Endothelial cell of umbilical vein (primary cell): ENCODE results near the gene CCK.

Experiments
- EZH2 ChIP-seq: IDR thresholded peaks from 2 replicates; pipeline ENCODE4 v1.6.1; 2012; ENCODE audit warnings: borderline replicate concordance, low read depth, mild to moderate bottlenecking, moderate library complexity, low read length, inconsistent platforms; ENCODE audit not compliant: severe bottlenecking
- FOS ChIP-seq: IDR thresholded peaks from 2 replicates; pipeline ENCODE4 v1.6.1; 2011; ENCODE audit warnings: mild to moderate bottlenecking, low read length, moderate library complexity, borderline replicate concordance; ENCODE audit not compliant: insufficient read depth
- MAX ChIP-seq: IDR thresholded peaks from 2 replicates; pipeline ENCODE4 v1.6.1; 2011; ENCODE audit not compliant: insufficient read depth, insufficient read length
- MYC ChIP-seq: IDR thresholded peaks from one replicate; pipeline ENCODE4 v1.6.1; 2011; ENCODE audit warnings: mild to moderate bottlenecking, low read depth, low read length
- POLR2A ChIP-seq: IDR thresholded peaks from 2 replicates; pipeline ENCODE4 v1.6.1; 2012; ENCODE audit warnings: low read depth, mild to moderate bottlenecking, control low read depth, low read length
- POLR2AphosphoS5 ChIP-seq: IDR thresholded peaks from 2 replicates; pipeline ENCODE4 v1.6.1; 2012; ENCODE audit warnings: low read depth, mild to moderate bottlenecking, control low read depth, low read length, moderate library complexity; ENCODE audit not compliant: insufficient read depth
- TF ChIP-seq, protein P1 (sequence below), 2 donors: IDR thresholded peaks; 1 replicate in 1 of 2; 2 replicates in 1 of 2; pipeline ENCODE4 v1.5.1; 2011; ENCODE audit warnings: low read length in 2 of 2, mild to moderate bottlenecking in 2 of 2, moderate library complexity in 2 of 2, control low read depth in 1 of 2, inconsistent platforms in 1 of 2, low read depth in 1 of 2; ENCODE audit not compliant: insufficient read depth in 1 of 2; ENCODE audit errors: extremely low read depth in 1 of 2

DNA sequence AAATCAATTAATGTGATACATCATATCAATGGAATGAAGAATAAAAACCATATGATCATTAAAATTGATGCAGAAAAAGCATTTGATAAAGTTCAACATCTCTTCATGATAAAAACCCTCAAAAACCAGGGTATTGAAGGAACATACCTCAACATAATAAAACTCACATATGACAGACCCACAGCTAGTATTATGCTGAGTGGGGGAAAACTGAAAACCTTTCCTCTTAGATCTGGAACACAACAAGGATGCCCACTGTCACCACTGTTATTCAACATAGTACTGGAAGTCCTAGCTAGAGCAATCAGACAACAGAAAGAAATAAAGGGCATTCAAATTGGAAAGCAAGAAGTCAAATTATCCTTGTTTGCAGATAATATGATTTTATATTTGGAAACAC, 30.5 kb downstream of the CCK start:
- TF ChIP-seq POLR2A (no peak), MAX (no peak), EZH2 (no peak), MYC (no peak), FOS (no peak), POLR2AphosphoS5 (no peak)
- TF ChIP-seq, protein P1, sequence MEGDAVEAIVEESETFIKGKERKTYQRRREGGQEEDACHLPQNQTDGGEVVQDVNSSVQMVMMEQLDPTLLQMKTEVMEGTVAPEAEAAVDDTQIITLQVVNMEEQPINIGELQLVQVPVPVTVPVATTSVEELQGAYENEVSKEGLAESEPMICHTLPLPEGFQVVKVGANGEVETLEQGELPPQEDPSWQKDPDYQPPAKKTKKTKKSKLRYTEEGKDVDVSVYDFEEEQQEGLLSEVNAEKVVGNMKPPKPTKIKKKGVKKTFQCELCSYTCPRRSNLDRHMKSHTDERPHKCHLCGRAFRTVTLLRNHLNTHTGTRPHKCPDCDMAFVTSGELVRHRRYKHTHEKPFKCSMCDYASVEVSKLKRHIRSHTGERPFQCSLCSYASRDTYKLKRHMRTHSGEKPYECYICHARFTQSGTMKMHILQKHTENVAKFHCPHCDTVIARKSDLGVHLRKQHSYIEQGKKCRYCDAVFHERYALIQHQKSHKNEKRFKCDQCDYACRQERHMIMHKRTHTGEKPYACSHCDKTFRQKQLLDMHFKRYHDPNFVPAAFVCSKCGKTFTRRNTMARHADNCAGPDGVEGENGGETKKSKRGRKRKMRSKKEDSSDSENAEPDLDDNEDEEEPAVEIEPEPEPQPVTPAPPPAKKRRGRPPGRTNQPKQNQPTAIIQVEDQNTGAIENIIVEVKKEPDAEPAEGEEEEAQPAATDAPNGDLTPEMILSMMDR (IDR thresholded peaks at IDR 0.05; ENCODE audit: extremely low read depth in 1 of 2, insufficient read depth in 1 of 2, low read depth in 1 of 2, low read length in 2 of 2): no peak
